Immature natural killer cell (primary cell): Measurements from ENCODE around the gene ANKRD53. TPM values are rescaled to one million over a fixed set of nuclear protein-coding genes. Genes with fewer than 3 reads are reported as not detected.

ENCODE experiments used
- DNase-seq, 3 donors: peaks; one replicate each; pipeline ENCODE4 v3.0.0; 2022; ENCODE audit warnings: mixed read lengths in 1 of 3
- H3K27ac Mint-ChIP-seq, 6 donors: one replicate each; pipeline ENCODE4 v1.8.0; 2020; ENCODE audit warnings: mixed read lengths in 6 of 6, mild to moderate bottlenecking in 5 of 6, inconsistent platforms in 4 of 6, moderate library complexity in 3 of 6
- H3K27me3 Mint-ChIP-seq, 3 donors: one replicate each; pipeline ENCODE4 v1.8.0; 2020 to 2021; ENCODE audit warnings: low read depth in 3 of 3, mild to moderate bottlenecking in 3 of 3, mixed read lengths in 3 of 3, moderate library complexity in 3 of 3, inconsistent platforms in 1 of 3
- H3K36me3 Mint-ChIP-seq, 3 donors: one replicate each; pipeline ENCODE4 v1.8.0; 2020; ENCODE audit warnings: mixed read lengths in 3 of 3, inconsistent platforms in 2 of 3, mild to moderate bottlenecking in 2 of 3
- H3K4me1 Mint-ChIP-seq, 2 donors: one replicate each; pipeline ENCODE4 v1.8.0; 2020; ENCODE audit warnings: inconsistent platforms in 2 of 2, mild to moderate bottlenecking in 2 of 2, mixed read lengths in 2 of 2, moderate library complexity in 1 of 2
- H3K4me3 Mint-ChIP-seq, 5 donors: one replicate each; pipeline ENCODE4 v1.8.0; 2020; ENCODE audit warnings: mild to moderate bottlenecking in 5 of 5, mixed read lengths in 5 of 5, inconsistent platforms in 3 of 5, moderate library complexity in 3 of 5
- H3K9me3 Mint-ChIP-seq, 6 donors: one replicate each; pipeline ENCODE4 v1.8.0; 2020; ENCODE audit warnings: mild to moderate bottlenecking in 6 of 6, mixed read lengths in 6 of 6, inconsistent platforms in 4 of 6, moderate library complexity in 3 of 6
- polyA plus RNA-seq, 3 donors: library from polyadenylated mRNA; unstranded; fragments of 300-500 nt; fragmentation: Illumina TruSeq; gene quantifications; one replicate each; pipeline ENCODE4 v1.2.3, GENCODE V29; 2021

The ANKRD53 gene
- polyA plus RNA-seq, 3 donors from 2014 or later, result 0.18 to 0.51 (median 0.30) TPM

DNA sequence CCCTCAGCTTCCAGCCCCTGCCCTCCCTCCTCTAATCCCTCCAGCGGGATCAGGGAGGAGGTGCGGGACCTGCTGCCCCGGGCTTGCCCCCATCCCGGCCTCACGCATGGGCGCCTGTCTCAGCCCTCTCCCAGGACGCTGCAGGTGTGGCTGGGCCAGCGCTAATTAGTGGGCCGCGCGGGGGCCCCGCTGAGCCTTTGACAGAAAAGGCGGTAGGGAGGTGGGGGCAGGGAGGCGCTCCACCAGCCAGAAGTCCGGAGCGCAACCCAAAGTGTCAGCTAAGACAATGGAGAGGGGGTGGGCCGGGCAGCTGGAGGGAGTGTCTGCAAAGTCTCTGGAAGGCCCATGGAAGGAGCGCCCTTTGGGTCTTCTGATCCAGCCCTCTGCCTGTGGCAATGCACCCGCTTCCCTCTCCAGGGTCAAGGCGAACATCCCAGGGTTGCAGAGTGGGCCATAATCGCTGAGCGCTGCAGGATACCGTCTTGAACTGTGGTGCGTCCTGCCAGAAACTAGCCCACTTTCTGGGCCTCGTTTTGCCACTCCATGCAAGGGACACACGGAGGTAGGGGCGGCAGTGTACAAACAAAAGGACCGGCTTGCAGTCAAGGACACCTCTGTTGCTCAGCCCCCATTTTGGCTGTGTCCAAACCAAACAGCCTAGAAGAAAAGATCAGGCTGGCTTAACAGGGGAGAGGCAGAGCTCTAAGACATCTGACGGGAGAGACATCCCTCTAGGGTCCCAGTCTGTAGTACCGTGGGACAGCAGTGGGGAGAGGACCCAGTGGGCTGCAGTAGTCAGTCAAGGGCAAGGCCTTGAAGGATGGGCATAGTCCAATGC lies 39.2 kb upstream of the ANKRD53 start:
- H3K27ac Mint-ChIP-seq, result no peak overlapping the region
- H3K27me3 Mint-ChIP-seq, result peaks cover 2 to 13% (median 2%) of the 10 kb centered on the region in 3 donors
- H3K9me3 Mint-ChIP-seq, result no peaks in the 10 kb centered on the region
- H3K4me3 Mint-ChIP-seq, result no peak overlapping the region
- H3K36me3 Mint-ChIP-seq, result no peaks in the 10 kb centered on the region
- no peak for DNase-seq
- H3K4me1 Mint-ChIP-seq, result no peaks in the 10 kb centered on the region

DNA sequence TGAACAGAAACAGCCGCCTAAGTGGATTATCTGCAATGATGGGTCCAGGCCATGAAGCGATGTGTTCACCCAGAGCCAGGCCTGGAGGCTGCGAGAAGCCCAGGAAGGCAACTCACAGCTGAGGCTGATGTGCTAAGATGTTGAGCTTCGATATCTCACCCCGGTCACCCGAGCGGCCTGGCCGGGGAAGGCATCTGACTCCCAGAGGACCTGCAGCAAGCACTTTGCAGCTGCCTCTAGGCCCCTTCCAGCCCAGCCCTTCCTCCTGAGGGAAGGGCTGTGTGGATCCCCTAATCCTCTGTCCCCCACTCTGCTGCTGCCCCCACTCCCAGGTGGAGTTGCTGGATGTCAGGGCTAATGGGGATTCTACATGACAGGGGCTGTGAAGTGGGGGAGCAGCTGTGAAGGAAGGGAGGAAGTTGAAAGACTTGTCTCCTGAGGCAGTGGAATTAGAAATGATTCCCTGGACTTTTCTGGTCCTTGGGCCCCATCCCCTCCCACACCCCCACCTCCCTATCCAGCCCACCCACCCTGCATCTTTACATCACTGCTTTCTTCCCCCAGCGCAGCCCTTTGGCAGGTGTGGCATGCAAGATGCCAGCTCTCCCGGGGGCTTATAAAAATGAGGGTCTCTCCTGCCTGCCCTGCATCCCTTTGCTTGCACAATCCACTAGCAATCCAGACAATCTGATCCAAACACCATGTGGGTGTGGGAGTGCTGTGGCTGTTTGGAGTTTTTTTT lies 38.4 kb upstream of the ANKRD53 start:
- no peak for DNase-seq
- no peaks in the 10 kb centered on the region for H3K4me1 Mint-ChIP-seq

DNA sequence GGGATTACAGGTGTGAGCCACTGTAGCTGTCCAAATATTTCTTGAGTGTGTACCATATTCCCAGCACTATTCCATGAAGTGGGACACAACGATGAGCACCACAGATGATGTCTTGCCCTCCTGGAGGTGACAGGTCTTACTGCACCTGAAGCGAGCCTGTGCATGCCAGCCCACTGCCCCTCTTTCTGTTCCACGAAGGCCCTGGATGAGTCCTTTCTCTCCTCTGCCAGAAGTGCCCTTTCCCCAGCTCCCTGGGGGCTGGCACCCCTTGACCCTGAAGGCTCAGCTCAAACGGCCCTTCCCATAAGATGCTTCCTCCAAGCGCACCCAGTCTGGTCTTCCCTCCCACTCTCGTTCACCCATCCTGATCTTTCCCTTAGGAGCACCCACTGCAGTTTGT lies 37.2 kb upstream of the ANKRD53 start:
- Mint-ChIP-seq H3K27ac (no peak overlapping the region), H3K36me3 (no peaks in the 10 kb centered on the region), H3K4me3 (no peak overlapping the region), H3K4me1 (no peaks in the 10 kb centered on the region), H3K9me3 (no peaks in the 10 kb centered on the region), H3K27me3 (peaks cover 0 to 9% (median 2%) of the 10 kb centered on the region in 3 donors)
- no peak for DNase-seq

More for the DNA sequence above, 38.4 kb upstream of the ANKRD53 start:
- Mint-ChIP-seq H3K4me3 (no peak overlapping the region), H3K27ac (no peak overlapping the region), H3K9me3 (no peaks in the 10 kb centered on the region), H3K27me3 (peaks cover 0 to 12% (median 2%) of the 10 kb centered on the region in 3 donors), H3K36me3 (no peaks in the 10 kb centered on the region)

DNA sequence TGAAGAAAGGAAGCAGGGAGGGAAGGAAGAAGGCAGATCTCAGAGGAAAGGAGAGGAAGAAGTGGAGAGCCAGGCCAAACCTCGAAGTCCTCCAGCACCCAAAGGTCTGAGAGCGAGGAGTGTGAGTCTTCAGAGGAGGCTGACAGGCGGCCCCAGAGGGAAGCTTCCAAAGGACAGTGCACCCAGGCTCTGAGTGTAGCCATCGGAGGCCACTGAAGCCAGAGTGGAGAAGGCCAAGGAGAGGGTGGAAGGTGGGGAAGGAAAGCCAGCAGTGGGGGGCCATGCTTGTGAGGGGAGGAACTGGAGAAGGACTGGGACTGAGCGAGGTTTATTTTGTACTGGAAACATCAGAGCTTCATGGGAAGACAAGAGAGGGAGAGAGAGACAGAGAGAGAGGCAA lies 36.7 kb upstream of the ANKRD53 start:
- Mint-ChIP-seq H3K27ac (no peak overlapping the region), H3K4me1 (no peaks in the 10 kb centered on the region), H3K4me3 (no peak overlapping the region), H3K36me3 (no peaks in the 10 kb centered on the region), H3K9me3 (no peaks in the 10 kb centered on the region), H3K27me3 (peaks cover 0 to 11% (median 2%) of the 10 kb centered on the region in 3 donors)
- DNase-seq, result no peak

DNA sequence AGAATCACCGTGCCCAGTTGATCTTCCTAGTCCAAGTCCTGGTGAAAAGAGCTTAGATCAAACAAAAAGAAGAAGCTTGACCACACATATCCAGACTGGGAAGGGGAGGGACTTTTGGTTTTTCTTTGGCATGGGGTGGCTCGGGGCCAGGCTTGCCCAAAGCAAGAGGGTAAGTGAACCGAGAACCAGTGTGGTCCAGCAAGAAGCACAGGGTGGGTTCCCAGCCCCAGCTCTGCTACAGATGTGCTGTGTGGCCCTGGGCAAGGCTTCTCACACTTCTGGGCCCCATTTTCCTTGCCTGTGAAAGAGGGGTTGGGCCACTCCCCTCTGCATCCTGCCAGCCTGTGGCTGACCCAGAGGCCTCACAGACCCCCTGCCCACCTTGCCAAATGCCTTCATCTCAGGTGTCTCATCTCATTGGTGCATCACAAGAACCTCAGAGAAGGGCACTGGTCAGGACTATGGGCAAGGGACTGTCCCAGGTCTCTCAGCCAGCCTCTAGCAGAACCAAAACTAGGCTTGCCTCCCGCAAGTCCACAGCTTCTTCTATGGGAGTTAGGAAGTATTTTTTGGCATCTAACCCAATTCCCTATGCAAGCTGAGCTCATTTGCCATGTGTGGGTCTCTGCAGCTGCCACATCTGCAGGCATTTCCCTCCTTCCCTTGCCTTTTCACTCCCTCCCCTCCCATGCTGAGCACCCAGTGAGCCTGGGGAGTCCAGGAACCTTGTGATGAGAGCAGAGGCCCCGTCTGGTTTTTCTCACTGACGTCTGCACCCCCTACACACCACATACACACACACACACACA lies 35.8 kb upstream of the ANKRD53 start:
- H3K27me3 Mint-ChIP-seq, result peaks cover 0 to 11% (median 2%) of the 10 kb centered on the region in 3 donors
- DNase-seq, result no peak
- no peak overlapping the region for H3K4me3 Mint-ChIP-seq
- no peaks in the 10 kb centered on the region for H3K36me3 Mint-ChIP-seq
- peaks cover 0 to 4% of the 10 kb centered on the region in 2 donors for H3K4me1 Mint-ChIP-seq
- H3K27ac Mint-ChIP-seq, result no peak overlapping the region
- no peaks in the 10 kb centered on the region for H3K9me3 Mint-ChIP-seq

DNA sequence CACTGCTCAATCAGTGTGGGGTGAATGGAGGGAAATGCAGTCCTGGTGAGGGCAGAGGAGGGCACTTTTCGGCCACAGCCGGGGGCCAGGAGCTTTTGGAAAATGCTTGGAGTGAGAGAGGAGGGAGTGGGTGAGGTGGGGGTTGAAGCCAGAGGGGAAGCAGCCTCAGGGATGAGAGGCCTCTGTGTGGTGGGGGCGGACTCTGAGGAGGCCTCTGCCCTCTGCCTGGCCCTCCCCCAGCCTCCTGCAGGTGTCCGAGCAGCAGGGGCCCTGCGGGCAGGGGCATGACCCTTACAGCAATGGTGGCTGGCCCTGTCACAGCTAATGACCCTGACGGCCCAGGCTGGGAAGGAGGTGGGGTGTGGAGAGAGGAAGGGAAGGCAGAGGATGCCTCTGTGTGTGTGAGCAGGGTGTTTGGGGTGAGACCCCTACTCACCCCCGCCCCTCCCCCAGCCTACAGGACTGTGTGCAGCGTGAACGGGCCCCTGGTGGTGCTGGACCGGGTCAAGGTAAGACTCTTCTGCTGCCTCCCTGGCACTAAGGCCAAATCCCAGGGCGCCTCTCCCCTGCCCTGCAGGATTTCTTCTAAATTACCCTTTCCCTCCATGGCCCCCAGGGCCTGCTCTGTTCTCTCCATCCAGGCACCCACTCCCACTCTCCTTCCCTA lies 35.1 kb upstream of the ANKRD53 start:
- Mint-ChIP-seq H3K9me3 (peaks cover 0 to 2% (median 0%) of the 10 kb centered on the region in 6 donors), H3K27me3 (peaks cover 3 to 10% (median 5%) of the 10 kb centered on the region in 3 donors), H3K4me1 (peaks cover 6 to 11% of the 10 kb centered on the region in 2 donors), H3K36me3 (no peaks in the 10 kb centered on the region), H3K4me3 (no peak overlapping the region), H3K27ac (no peak overlapping the region)
- DNase-seq, result no peak

DNA sequence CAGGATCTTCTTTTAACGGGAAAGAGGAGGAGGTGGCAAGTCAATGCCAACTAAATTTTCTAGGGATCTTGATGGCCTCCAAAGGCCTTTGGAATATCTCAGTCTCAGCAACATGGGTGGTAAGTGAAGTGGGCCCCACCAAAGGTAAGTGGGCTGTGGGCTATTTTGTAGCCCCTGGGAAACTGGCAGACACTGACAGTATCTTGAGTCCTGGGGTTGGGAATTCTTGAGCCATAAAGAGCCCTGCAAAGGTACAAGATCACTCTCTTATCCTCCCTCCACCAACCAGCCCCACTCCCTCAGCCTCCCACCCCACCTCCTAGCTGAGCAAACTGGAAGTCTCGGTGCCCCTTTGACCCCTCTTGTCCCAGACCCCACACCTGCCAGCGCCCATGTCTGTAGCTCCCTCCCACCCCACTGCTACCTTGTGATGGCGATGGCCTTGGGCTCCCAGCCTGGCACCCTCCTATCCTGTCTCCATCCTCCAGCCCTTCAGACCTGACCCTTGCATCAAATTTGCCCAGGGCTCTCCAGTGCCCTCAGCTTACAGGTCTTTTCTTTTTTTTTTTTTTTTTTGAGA lies 34.2 kb upstream of the ANKRD53 start:
- H3K36me3 Mint-ChIP-seq, result no peaks in the 10 kb centered on the region
- H3K27me3 Mint-ChIP-seq, result peaks cover 5 to 7% (median 6%) of the 10 kb centered on the region in 3 donors
- H3K9me3 Mint-ChIP-seq, result peaks cover 0 to 2% (median 0%) of the 10 kb centered on the region in 6 donors
- H3K4me1 Mint-ChIP-seq, result peaks cover 9 to 13% of the 10 kb centered on the region in 2 donors
- no peak for DNase-seq
- no peak overlapping the region for H3K27ac Mint-ChIP-seq
- H3K4me3 Mint-ChIP-seq, result no peak overlapping the region

DNA sequence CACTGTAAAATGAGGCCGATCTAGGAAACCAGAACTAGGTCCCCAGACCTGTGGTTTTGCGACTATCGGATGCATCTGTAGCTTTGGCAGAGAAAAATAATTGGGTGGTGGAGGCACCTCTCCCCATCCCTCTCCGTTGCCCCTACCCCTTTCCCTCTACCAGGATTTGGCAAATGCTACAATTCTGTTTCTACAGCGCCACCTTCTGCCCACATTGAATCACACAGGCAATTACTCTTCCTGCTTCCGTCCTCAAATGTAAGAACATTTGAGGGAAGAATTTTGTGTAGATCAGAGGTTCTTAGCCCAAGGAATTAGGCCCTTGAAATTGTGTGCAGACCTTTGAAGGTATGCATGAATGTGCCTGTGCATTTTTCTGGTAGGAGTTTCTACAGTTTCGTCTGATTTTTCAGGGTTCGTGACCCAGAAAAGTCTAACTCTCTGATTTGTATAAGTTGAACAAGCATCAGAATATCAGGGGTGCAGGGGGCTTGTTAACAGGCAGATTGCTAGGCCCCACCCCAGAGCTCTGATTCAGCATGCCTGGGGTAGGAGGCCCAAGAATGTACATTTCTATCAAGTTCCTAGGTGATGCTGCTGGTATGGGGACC lies 31.5 kb upstream of the ANKRD53 start:
- Mint-ChIP-seq H3K27me3 (peaks cover 4 to 13% (median 6%) of the 10 kb centered on the region in 3 donors), H3K4me1 (peaks cover 9 to 13% of the 10 kb centered on the region in 2 donors), H3K4me3 (peak overlapping the region in 1 of 5 donors; percentile 88), H3K27ac (no peak overlapping the region), H3K36me3 (no peaks in the 10 kb centered on the region), H3K9me3 (peaks cover 0 to 2% (median 0%) of the 10 kb centered on the region in 6 donors)
- DNase-seq, result peak; percentile 30 to 52 (median 33)

DNA sequence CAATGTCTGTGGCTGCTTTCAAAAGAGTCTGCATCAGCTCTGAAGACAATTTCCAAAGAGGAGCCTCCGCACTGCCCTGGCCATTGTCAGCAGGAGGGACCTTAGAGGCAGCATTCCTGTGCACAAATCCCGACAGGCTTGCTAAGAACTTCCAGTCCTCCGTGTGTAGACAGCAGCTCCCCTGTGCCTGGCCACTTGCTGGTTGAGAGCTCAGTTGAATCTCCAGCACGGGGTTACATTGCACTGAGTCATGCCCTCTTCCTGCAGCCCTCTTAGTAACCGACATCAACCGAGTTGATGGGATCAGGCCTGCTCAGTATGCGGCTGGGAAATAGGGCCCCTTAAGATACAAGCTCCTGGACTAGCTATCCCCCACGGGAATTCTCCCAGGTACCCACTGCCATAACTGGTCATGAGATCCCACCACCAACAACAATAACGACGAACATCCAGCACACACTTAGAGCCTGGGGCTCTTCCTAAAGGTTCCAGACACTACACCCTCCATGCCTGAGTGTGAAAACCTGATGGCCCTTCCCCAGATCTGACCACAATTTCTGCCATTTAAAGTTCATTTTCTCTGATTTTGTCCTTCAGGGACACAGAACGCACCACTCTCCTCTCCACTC lies 30.8 kb upstream of the ANKRD53 start:
- peaks cover 9 to 13% of the 10 kb centered on the region in 2 donors for H3K4me1 Mint-ChIP-seq
- H3K9me3 Mint-ChIP-seq, result peaks cover 0 to 2% (median 0%) of the 10 kb centered on the region in 6 donors
- no peak for DNase-seq
- peak overlapping the region; percentile 55 to 89 (median 81) for H3K4me3 Mint-ChIP-seq
- no peaks in the 10 kb centered on the region for H3K36me3 Mint-ChIP-seq
- peaks cover 4 to 16% (median 6%) of the 10 kb centered on the region in 3 donors for H3K27me3 Mint-ChIP-seq
- H3K27ac Mint-ChIP-seq, result no peak overlapping the region

DNA sequence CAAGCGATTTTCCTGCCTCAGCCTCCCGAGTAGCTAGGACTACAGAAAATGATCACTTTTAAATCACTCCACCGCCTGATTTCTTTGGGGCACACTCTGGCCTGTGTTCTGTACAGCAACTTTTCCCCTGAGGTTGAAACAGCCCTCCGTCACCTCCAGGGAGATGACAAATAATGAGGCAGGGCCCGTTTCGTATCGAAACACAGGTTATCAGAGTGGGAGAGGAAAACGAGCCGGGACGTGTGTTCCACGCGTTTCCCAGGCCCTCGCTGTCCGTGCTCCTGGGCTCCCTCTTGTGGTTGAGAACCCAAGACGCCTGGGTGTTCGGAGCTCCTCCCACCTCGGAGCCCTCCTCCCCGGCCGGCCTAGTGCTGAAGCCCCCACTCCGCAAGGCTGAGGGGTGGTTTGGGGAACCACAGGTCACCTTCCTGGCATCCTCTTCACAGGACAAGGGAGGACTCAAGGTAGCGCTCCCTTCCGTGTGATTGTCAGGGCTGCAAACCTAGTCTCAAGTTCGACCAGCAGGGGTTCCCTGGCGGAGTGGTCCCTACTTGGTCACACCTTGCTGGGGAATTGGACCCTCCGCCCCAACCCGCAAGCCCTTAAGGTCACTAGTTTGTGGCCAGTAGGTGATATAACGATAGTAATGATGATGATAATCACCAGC lies 30.0 kb upstream of the ANKRD53 start:
- peak; percentile 63 to 74 (median 65) for DNase-seq
- Mint-ChIP-seq H3K4me1 (peaks cover 9 to 13% of the 10 kb centered on the region in 2 donors), H3K27me3 (peaks cover 6 to 19% (median 7%) of the 10 kb centered on the region in 3 donors), H3K4me3 (peak overlapping the region; percentile 58 to 89 (median 81)), H3K27ac (peak overlapping the region in 1 of 6 donors; percentile 70), H3K9me3 (peaks cover 0 to 2% (median 0%) of the 10 kb centered on the region in 6 donors), H3K36me3 (no peaks in the 10 kb centered on the region)

DNA sequence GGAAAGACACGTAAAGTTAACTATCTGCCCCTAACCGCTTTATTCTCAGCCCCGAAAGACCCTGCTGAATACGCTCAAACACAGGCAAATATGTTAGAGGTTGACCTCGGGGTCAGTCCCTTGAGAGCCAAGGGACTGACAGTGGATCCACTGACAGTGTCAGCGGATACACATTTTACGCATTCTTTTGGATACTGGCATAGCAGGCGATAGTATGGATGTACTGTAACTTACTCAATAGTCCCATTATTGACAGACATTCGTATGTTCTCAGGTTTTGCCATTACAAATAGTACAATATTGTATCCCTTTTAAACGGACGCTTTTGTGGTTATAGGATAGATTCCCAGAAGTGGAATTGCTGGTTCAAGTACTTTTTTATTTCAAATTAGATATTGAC lies 29.3 kb upstream of the ANKRD53 start:
- H3K4me1 Mint-ChIP-seq, result peaks cover 9 to 13% of the 10 kb centered on the region in 2 donors
- no peak for DNase-seq
- peaks cover 8 to 23% (median 10%) of the 10 kb centered on the region in 3 donors for H3K27me3 Mint-ChIP-seq
- H3K36me3 Mint-ChIP-seq, result no peaks in the 10 kb centered on the region
- peaks cover 0 to 2% (median 0%) of the 10 kb centered on the region in 6 donors for H3K9me3 Mint-ChIP-seq
- H3K27ac Mint-ChIP-seq, result no peak overlapping the region
- H3K4me3 Mint-ChIP-seq, result peak overlapping the region in 1 of 5 donors; percentile 27

DNA sequence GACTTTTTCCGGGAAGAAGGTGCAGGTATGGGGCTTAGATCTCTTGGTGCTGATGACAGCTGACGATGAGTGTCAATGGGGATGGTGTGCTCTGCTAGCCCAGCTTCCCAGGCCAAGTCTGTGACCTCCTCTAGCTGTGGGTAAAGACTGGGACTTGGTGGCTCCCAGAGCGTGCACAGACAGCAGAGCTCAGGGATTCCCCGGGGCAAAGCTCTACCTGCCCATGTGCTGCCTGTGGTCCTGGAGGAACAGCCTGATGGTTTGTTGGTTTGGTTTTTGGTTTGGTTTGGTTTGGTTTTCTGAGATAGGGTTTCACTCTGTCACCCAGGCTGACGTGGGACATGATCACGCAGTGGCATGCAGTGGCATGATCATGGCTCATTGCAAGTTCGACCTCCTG lies 23.5 kb upstream of the ANKRD53 start:
- DNase-seq, result no peak
- Mint-ChIP-seq H3K4me1 (peaks cover 11 to 13% of the 10 kb centered on the region in 2 donors), H3K27me3 (peaks cover 6 to 15% (median 8%) of the 10 kb centered on the region in 3 donors), H3K27ac (no peak overlapping the region), H3K4me3 (no peak overlapping the region), H3K36me3 (no peaks in the 10 kb centered on the region), H3K9me3 (no peaks in the 10 kb centered on the region)
